Activated T-helper 2 cell treated with anti-CD3 and anti-CD28 coated beads, Interferon-gamma antibody, Interleukin-2, Interleukin-4, amounts not matched to agents 10 μg/mL and 5 μg/mL and 100 μg/mL, durations not matched to agents 14 hours and 24 hours and 36 hours (primary cell): ENCODE results near the gene TMEM203. TPM values are rescaled to one million over a fixed set of nuclear protein-coding genes. Genes with fewer than 3 reads are reported as not detected.
A peak's percentile ranks its signal among the peaks of the same experiment; 100 is the strongest.

Source experiments
- DNase-seq: peaks from one replicate; pipeline ENCODE4 v3.0.0; 2021; ENCODE audit warnings: low spot score
- H3K27ac Mint-ChIP-seq: one replicate; pipeline ENCODE4 v1.8.0; 2021; ENCODE audit warnings: mixed read lengths
- H3K27me3 Mint-ChIP-seq: one replicate; pipeline ENCODE4 v1.8.0; 2021; ENCODE audit warnings: low read depth, mixed read lengths
- H3K36me3 Mint-ChIP-seq: one replicate; pipeline ENCODE4 v1.8.0; 2021; ENCODE audit warnings: low read depth, mixed read lengths
- H3K4me1 Mint-ChIP-seq: one replicate; pipeline ENCODE4 v1.8.0; 2021; ENCODE audit warnings: low read depth, mixed read lengths
- H3K4me3 Mint-ChIP-seq: one replicate; pipeline ENCODE4 v1.8.0; 2021; ENCODE audit warnings: low read depth, mild to moderate bottlenecking, moderate library complexity, mixed read lengths
- H3K9me3 Mint-ChIP-seq: one replicate; pipeline ENCODE4 v1.8.0; 2021; ENCODE audit warnings: mixed read lengths
- intact Hi-C: fragments of 100-400 bp; cut with micrococcal nuclease; formaldehyde crosslinking; loops from one replicate; pipeline ENCODE4 v1.15.1; 2023
- total RNA-seq: library from RNA; stranded (reverse); gene quantifications from 2 replicates; pipeline ENCODE4 v1.2.3, GENCODE V29; 2022

Gene TMEM203
- total RNA-seq, 1 donor from 2014 or later: 34.9 TPM

GRCh38 chr9:137169896-137170358 is 35.5 kb downstream of the TMEM203 start, which contains the start of gene LRRC26:
LRRC26 (minus strand) TSS chr9:137170051; CDS start chr9:137169943, 108 bp downstream.
- H3K27ac Mint-ChIP-seq: no peak within 1 kb of the TSS
- DNase-seq: no peak
- H3K9me3 Mint-ChIP-seq: no peaks in the 10 kb centered on the region
- peak within 1 kb of the TSS; percentile 49 for H3K4me3 Mint-ChIP-seq
- no peaks in the 10 kb centered on the region for H3K4me1 Mint-ChIP-seq
- intact Hi-C loops: loop anchor here (10.0 kb wide), 2 partner anchors 45 to 325 kb away; partner anchors contain the start of genes AJM1 and PHPT1
- peaks cover 24% of the 10 kb centered on the region for H3K27me3 Mint-ChIP-seq
- no peaks in the 10 kb centered on the region for H3K36me3 Mint-ChIP-seq

- Mint-ChIP-seq H3K9me3 (no peaks in the 10 kb centered on the region), H3K36me3 (no peaks in the 10 kb centered on the region), H3K27me3 (peaks cover 26% of the 10 kb centered on the region), H3K4me3 (peak overlapping the region; percentile 49), H3K27ac (no peak overlapping the region), H3K4me1 (no peaks in the 10 kb centered on the region)
- intact Hi-C loops: no loop called here
- no peak for DNase-seq
Observed at GRCh38 chr9:137168904-137169856, 36.3 kb downstream of the TMEM203 start.

DNA sequence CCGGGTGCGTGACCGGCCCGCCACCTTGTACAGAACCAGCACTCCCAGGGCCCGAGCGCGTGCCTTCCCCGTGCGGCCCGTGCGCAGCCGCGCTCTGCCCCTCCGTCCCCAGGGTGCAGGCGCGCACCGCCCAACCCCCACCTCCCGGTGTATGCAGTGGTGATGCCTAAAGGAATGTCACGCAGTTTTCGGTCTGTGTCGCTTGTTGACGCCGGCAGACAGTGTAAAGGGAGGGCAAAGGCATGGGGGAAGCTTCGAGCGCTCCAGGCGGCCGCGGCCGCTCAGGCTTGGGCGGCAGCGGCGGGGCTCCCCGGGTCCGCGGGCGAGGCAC is 36.9 kb downstream of the TMEM203 start:
- peaks cover 28% of the 10 kb centered on the region for H3K27me3 Mint-ChIP-seq
- intact Hi-C loops: no loop called here
- no peak for DNase-seq
- H3K9me3 Mint-ChIP-seq: no peaks in the 10 kb centered on the region
- no peaks in the 10 kb centered on the region for H3K36me3 Mint-ChIP-seq
- H3K27ac Mint-ChIP-seq: no peak overlapping the region
- H3K4me1 Mint-ChIP-seq: no peaks in the 10 kb centered on the region
- no peak overlapping the region for H3K4me3 Mint-ChIP-seq

- no peak overlapping the region for H3K27ac Mint-ChIP-seq
- peaks cover 27% of the 10 kb centered on the region for H3K27me3 Mint-ChIP-seq
- DNase-seq: no peak
- H3K9me3 Mint-ChIP-seq: no peaks in the 10 kb centered on the region
- intact Hi-C loops: no loop called here
- H3K36me3 Mint-ChIP-seq: no peaks in the 10 kb centered on the region
- H3K4me3 Mint-ChIP-seq: no peak overlapping the region
- H3K4me1 Mint-ChIP-seq: no peaks in the 10 kb centered on the region
Observed at GRCh38 chr9:137167747-137168572, 37.5 kb downstream of the TMEM203 start.

- no peak for DNase-seq
- Mint-ChIP-seq H3K36me3 (no peaks in the 10 kb centered on the region), H3K27ac (no peak overlapping the region), H3K4me1 (no peaks in the 10 kb centered on the region), H3K4me3 (no peak overlapping the region), H3K27me3 (peaks cover 29% of the 10 kb centered on the region), H3K9me3 (no peaks in the 10 kb centered on the region)
- intact Hi-C loops: no loop called here
Observed at GRCh38 chr9:137167277-137167746, 38.1 kb downstream of the TMEM203 start.

GRCh38 chr9:137166380-137167229 is 38.8 kb downstream of the TMEM203 start:
- peaks cover 30% of the 10 kb centered on the region for H3K27me3 Mint-ChIP-seq
- no peak overlapping the region for H3K27ac Mint-ChIP-seq
- no peaks in the 10 kb centered on the region for H3K4me1 Mint-ChIP-seq
- no peak overlapping the region for H3K4me3 Mint-ChIP-seq
- no peak for DNase-seq
- H3K9me3 Mint-ChIP-seq: no peaks in the 10 kb centered on the region
- H3K36me3 Mint-ChIP-seq: no peaks in the 10 kb centered on the region
- intact Hi-C loops: no loop called here

- Mint-ChIP-seq H3K4me3 (no peak overlapping the region), H3K36me3 (no peaks in the 10 kb centered on the region), H3K4me1 (no peaks in the 10 kb centered on the region), H3K27ac (no peak overlapping the region), H3K27me3 (peaks cover 25% of the 10 kb centered on the region), H3K9me3 (no peaks in the 10 kb centered on the region)
- intact Hi-C loops: no loop called here
- DNase-seq: no peak
Observed at GRCh38 chr9:137165250-137165836, 40.1 kb downstream of the TMEM203 start.

- intact Hi-C loops: no loop called here
- Mint-ChIP-seq H3K27me3 (peaks cover 24% of the 10 kb centered on the region), H3K4me1 (no peaks in the 10 kb centered on the region), H3K27ac (no peak overlapping the region), H3K9me3 (no peaks in the 10 kb centered on the region), H3K36me3 (no peaks in the 10 kb centered on the region), H3K4me3 (no peak overlapping the region)
- no peak for DNase-seq
Observed at GRCh38 chr9:137164370-137165249, 40.8 kb downstream of the TMEM203 start.

DNA sequence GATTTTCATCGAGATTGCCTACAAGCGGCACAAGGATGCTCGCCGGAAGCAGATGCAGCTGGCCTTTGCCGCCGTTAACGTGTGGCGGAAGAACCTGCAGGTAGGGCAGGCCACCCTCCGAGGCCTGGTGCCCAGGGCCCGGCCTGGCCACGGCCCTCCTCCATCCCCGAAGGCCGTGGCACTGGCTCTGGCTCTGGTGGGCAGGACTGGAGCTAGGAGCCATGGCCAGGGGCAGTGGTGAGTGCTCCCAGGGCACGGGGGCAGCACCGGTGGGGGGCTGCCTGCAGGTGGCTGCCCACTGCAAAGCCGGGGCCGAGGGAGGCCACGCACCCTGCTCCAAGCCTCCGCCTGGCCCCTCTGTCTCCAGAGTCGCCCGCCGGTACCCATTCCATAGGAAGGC is 41.6 kb downstream of the TMEM203 start:
- intact Hi-C loops: no loop called here
- no peak for DNase-seq
- Mint-ChIP-seq H3K4me3 (no peak overlapping the region), H3K36me3 (no peaks in the 10 kb centered on the region), H3K9me3 (no peaks in the 10 kb centered on the region), H3K4me1 (no peaks in the 10 kb centered on the region), H3K27me3 (peaks cover 30% of the 10 kb centered on the region), H3K27ac (no peak overlapping the region)

DNA sequence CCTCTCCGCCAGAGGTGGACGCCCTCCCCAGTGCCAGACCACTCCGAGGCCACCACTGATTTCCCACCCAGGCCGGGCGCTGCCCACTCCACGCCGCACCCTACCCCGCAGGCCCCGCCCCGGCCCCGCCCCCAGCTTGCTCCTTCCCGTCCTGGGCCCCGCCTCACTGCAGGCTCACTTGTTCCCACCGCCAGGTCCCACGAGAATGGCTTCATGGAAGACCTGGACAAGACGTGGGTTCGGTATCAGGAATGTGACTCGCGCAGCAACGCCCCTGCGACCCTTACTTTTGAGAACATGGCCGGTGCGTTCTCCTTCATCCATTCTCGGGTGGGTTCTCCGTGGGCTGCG is 42.1 kb downstream of the TMEM203 start:
- Mint-ChIP-seq H3K9me3 (no peaks in the 10 kb centered on the region), H3K36me3 (no peaks in the 10 kb centered on the region), H3K4me3 (no peak overlapping the region), H3K27ac (no peak overlapping the region), H3K27me3 (peaks cover 29% of the 10 kb centered on the region), H3K4me1 (no peaks in the 10 kb centered on the region)
- intact Hi-C loops: no loop called here
- no peak for DNase-seq

- no peak for DNase-seq
- intact Hi-C loops: no loop called here
- no peaks in the 10 kb centered on the region for H3K36me3 Mint-ChIP-seq
- no peaks in the 10 kb centered on the region for H3K4me1 Mint-ChIP-seq
- H3K27ac Mint-ChIP-seq: no peak overlapping the region
- H3K9me3 Mint-ChIP-seq: no peaks in the 10 kb centered on the region
- H3K27me3 Mint-ChIP-seq: peaks cover 35% of the 10 kb centered on the region
- H3K4me3 Mint-ChIP-seq: no peak overlapping the region
Observed at GRCh38 chr9:137162505-137163364, 42.7 kb downstream of the TMEM203 start.
